ENCODE measurements around the gene MRPL19. TPM values are rescaled to one million over a fixed set of nuclear protein-coding genes. Genes with fewer than 3 reads are reported as not detected.

The MRPL19 gene
- total and polyA plus RNA-seq, 2 donors from 2014 or later = 54.7 to 55.6 TPM

DNA sequence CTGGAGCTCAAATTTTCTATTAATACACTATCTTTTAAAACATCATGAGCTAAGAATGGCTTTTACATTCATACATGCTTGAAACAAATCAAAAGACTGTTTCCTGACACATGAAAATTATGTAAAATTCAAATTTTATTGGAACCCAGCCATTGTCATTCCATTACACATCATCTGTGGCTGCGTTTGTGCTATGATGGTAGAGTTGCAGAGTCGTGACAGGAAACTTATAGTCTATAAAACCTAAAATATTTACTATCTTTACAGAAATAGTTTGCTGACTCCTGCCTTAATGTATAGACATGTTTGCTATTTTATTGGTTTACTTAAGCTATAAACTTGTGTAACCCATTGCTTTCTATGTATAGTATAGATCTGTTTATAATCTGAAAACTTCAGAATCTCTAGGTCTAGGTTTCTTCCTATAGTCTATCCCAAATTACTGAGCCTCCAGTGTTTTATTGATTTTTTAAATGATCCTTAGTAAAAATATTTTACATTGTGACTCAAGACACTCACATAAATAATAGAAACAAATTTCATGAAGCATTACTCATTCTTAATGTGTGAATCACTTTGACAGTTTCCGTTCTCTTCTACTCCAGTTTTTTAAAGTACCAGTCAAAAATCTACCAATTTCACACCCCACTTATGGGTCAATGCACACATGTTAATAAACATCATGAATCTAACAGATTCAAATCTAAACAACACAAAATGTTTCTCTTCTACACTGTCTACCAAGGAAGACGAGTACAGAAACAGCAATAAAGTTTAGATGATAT, 26.4 kb upstream of the MRPL19 start:
- no peak for FAIRE-seq
- TF ChIP-seq, protein P1, sequence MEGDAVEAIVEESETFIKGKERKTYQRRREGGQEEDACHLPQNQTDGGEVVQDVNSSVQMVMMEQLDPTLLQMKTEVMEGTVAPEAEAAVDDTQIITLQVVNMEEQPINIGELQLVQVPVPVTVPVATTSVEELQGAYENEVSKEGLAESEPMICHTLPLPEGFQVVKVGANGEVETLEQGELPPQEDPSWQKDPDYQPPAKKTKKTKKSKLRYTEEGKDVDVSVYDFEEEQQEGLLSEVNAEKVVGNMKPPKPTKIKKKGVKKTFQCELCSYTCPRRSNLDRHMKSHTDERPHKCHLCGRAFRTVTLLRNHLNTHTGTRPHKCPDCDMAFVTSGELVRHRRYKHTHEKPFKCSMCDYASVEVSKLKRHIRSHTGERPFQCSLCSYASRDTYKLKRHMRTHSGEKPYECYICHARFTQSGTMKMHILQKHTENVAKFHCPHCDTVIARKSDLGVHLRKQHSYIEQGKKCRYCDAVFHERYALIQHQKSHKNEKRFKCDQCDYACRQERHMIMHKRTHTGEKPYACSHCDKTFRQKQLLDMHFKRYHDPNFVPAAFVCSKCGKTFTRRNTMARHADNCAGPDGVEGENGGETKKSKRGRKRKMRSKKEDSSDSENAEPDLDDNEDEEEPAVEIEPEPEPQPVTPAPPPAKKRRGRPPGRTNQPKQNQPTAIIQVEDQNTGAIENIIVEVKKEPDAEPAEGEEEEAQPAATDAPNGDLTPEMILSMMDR (IDR thresholded peaks at IDR 0.05; ENCODE audit: borderline replicate concordance, extremely low read depth, insufficient read depth) = no peak
- intact Hi-C loops (cut with DNase I) = loop anchor here (5.0 kb wide), 1 partner anchor 158 kb away; no protein-coding TSS in a partner anchor

DNA sequence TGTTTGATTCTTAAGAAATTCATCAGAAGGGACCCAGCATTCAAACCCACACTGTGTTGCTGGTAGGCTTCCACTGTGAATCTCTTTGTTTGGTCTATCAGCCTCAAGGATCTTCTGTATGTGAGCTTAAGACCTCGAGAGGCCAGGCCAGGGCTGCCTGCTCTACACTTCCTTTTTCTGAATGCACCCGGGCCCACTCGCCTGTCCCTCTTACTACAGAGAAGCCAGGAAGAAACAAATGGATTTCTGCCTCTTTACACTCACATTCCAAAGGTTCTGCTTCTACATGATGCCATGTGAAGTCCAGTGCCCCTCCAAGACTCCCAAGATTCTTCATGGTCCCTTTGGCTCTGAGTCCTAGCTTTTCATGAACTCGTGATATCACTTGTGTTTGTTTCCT, 25.4 kb upstream of the MRPL19 start:
- Histone ChIP-seq H3K9ac (ENCODE audit: low read length in 3 of 3) (no peak overlapping the region), H3K4me3 (ENCODE audit: low read length in 3 of 3) (no peak overlapping the region), H3K9me3 (ENCODE audit: control insufficient read depth in 2 of 3, insufficient read depth in 1 of 3, low read length in 3 of 3) (no peaks in the 10 kb centered on the region), H3K27me3 (ENCODE audit: control insufficient read depth, insufficient read depth, low read length) (no peaks in the 10 kb centered on the region), H3K4me1 (ENCODE audit: control insufficient read depth in 2 of 3, insufficient read depth in 2 of 3, low read depth in 1 of 3, low read length in 3 of 3) (no peaks in the 10 kb centered on the region), H3K36me3 (ENCODE audit: control insufficient read depth in 2 of 3, insufficient read depth in 3 of 3, low read length in 3 of 3) (no peaks in the 10 kb centered on the region), H3K27ac (ENCODE audit: low read depth in 2 of 2, low read length in 2 of 2) (no peak overlapping the region)
- TF ChIP-seq, protein P1 (IDR thresholded peaks at IDR 0.05; ENCODE audit: borderline replicate concordance, extremely low read depth, insufficient read depth) = no peak
- DNase-seq (no peak), FAIRE-seq (no peak)
- intact Hi-C loops (cut with DNase I) = no loop called here

More for the DNA sequence above, 26.4 kb upstream of the MRPL19 start:
- Histone ChIP-seq H3K27ac (ENCODE audit: low read depth in 2 of 2, low read length in 2 of 2) (no peak overlapping the region), H3K4me3 (ENCODE audit: low read length in 3 of 3) (no peak overlapping the region), H3K9ac (ENCODE audit: low read length in 3 of 3) (no peak overlapping the region), H3K27me3 (ENCODE audit: control insufficient read depth, insufficient read depth, low read length) (no peaks in the 10 kb centered on the region), H3K9me3 (ENCODE audit: control insufficient read depth in 2 of 3, insufficient read depth in 1 of 3, low read length in 3 of 3) (no peaks in the 10 kb centered on the region), H3K36me3 (ENCODE audit: control insufficient read depth in 2 of 3, insufficient read depth in 3 of 3, low read length in 3 of 3) (no peaks in the 10 kb centered on the region), H3K4me1 (ENCODE audit: control insufficient read depth in 2 of 3, insufficient read depth in 2 of 3, low read depth in 1 of 3, low read length in 3 of 3) (no peaks in the 10 kb centered on the region)
- no peak for DNase-seq

DNA sequence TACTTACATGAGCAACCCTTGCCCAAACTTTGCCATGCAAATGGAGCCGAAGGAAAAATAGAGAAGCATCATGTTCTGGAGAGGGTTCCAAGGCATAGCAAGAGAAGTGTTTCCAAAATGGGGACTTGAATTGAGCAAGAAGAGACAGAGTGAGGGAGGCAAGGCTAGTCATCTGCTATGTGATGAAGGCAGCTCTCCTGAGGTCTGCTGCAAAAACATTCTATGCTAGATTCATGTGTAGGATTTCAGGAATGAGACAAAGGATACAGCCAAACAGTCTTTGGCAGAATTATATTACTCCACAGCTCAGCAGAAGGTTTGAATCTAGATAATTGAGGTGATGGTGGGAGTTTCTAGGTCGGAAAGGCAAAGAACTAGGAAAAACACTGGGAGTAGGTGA, 24.1 kb upstream of the MRPL19 start:
- Histone ChIP-seq H3K27me3 (ENCODE audit: control insufficient read depth, insufficient read depth, low read length) (no peaks in the 10 kb centered on the region), H3K36me3 (ENCODE audit: control insufficient read depth in 2 of 3, insufficient read depth in 3 of 3, low read length in 3 of 3) (no peaks in the 10 kb centered on the region), H3K4me3 (ENCODE audit: low read length in 3 of 3) (no peak overlapping the region), H3K9ac (ENCODE audit: low read length in 3 of 3) (no peak overlapping the region), H3K4me1 (ENCODE audit: control insufficient read depth in 2 of 3, insufficient read depth in 2 of 3, low read depth in 1 of 3, low read length in 3 of 3) (no peaks in the 10 kb centered on the region), H3K27ac (ENCODE audit: low read depth in 2 of 2, low read length in 2 of 2) (no peak overlapping the region), H3K9me3 (ENCODE audit: control insufficient read depth in 2 of 3, insufficient read depth in 1 of 3, low read length in 3 of 3) (no peaks in the 10 kb centered on the region)
- FAIRE-seq = no peak
- intact Hi-C loops (cut with DNase I) = no loop called here
- DNase-seq = no peak
- TF ChIP-seq, protein P1 (IDR thresholded peaks at IDR 0.05; ENCODE audit: borderline replicate concordance, extremely low read depth, insufficient read depth) = no peak
